Suprapubic skin (tissue), 4 donors: ENCODE data around the gene GRB10. TPM values are rescaled to one million over a fixed set of nuclear protein-coding genes. Genes with fewer than 3 reads are reported as not detected.
A peak's percentile ranks its signal among the peaks of the same experiment; 100 is the strongest.

Experiments used
- DNase-seq, 2 donors: peaks; one replicate each; pipeline ENCODE4 v3.0.0-alpha.2; 2019; ENCODE audit warnings: low spot score in 2 of 2
- H3K27ac ChIP-seq: fragments of 200-600 bp; sonication (generic); one replicate; pipeline ENCODE4 v1.5.1; 2019
- H3K27me3 ChIP-seq: fragments of 200-600 bp; sonication (generic); one replicate; pipeline ENCODE4 v1.5.1; 2019
- H3K36me3 ChIP-seq: fragments of 200-600 bp; sonication (generic); one replicate; pipeline ENCODE4 v1.5.1; 2019
- H3K4me1 ChIP-seq: fragments of 200-600 bp; sonication (generic); one replicate; pipeline ENCODE4 v1.5.1; 2019
- H3K4me3 ChIP-seq: fragments of 200-600 bp; sonication (generic); one replicate; pipeline ENCODE4 v1.5.1; 2019; ENCODE audit warnings: mild to moderate bottlenecking
- H3K9me3 ChIP-seq: fragments of 200-600 bp; sonication (generic); one replicate; pipeline ENCODE4 v1.5.1; 2019
- CTCF ChIP-seq, 2 donors: fragments of 200-600 bp in 1 of 2; fragments of 450-650 bp in 1 of 2; sonication (generic) in 1 of 2; IDR thresholded peaks; one replicate each; pipeline ENCODE4 v1.5.1; 2016 to 2019; ENCODE audit warnings: antibody characterized with exemption in 2 of 2, mild to moderate bottlenecking in 1 of 2, moderate library complexity in 1 of 2
- EP300 ChIP-seq: sonication (generic); formaldehyde crosslinking; IDR thresholded peaks from one replicate; pipeline ENCODE4 v1.6.1; 2017; ENCODE audit warnings: antibody characterized with exemption
- POLR2A ChIP-seq, 2 donors: fragments of 450-650 bp; IDR thresholded peaks; one replicate each; pipeline ENCODE4 v1.6.1; 2017; ENCODE audit warnings: antibody characterized with exemption in 2 of 2, mild to moderate bottlenecking in 2 of 2, moderate library complexity in 2 of 2
- POLR2AphosphoS5 ChIP-seq, 3 donors: sonication (generic); formaldehyde crosslinking; IDR thresholded peaks; one replicate each; pipeline ENCODE4 v1.6.1; 2017; ENCODE audit warnings: antibody characterized with exemption in 3 of 3
- WGBS: methylation state at CpG from one replicate; pipeline ENCODE4 v1.1.5; 2018; 5-methylcytosine and 5-hydroxymethylcytosine counted together
- total RNA-seq, 4 donors: library from RNA; depleted of rRNA; stranded (reverse); fragments of >200 nt; gene quantifications; one replicate each; pipeline ENCODE4 v1.1.0, GENCODE V29; 2016

Gene GRB10
- total RNA-seq, 4 donors from 2014 or later: 7.8 to 56.2 (median 11.5) TPM

GRCh38 chr7:50731703-50732582, 50.8 kb downstream of the GRB10 start:
- Histone ChIP-seq H3K36me3 (no peaks in the 10 kb centered on the region), H3K9me3 (no peaks in the 10 kb centered on the region), H3K27ac (no peak overlapping the region), H3K27me3 (no peaks in the 10 kb centered on the region), H3K4me1 (peaks cover 19% of the 10 kb centered on the region), H3K4me3 (no peak overlapping the region)
- WGBS: 95% methylated on average over 21 of the region's 21 CpGs
- no peak for TF ChIP-seq CTCF (IDR thresholded peaks at IDR 0.05)
- no peak for TF ChIP-seq EP300
- TF ChIP-seq POLR2A (IDR thresholded peaks at IDR 0.05): no peak
- TF ChIP-seq POLR2AphosphoS5 (IDR thresholded peaks at IDR 0.05): no peak
- DNase-seq: no peak

- Histone ChIP-seq H3K27me3 (no peaks in the 10 kb centered on the region), H3K9me3 (no peaks in the 10 kb centered on the region), H3K27ac (no peak overlapping the region), H3K4me3 (no peak overlapping the region), H3K36me3 (no peaks in the 10 kb centered on the region), H3K4me1 (peaks cover 19% of the 10 kb centered on the region)
- 70% methylated on average over 12 of the region's 12 CpGs for WGBS
- no peak for TF ChIP-seq POLR2A (IDR thresholded peaks at IDR 0.05)
- TF ChIP-seq CTCF (IDR thresholded peaks at IDR 0.05): no peak
- TF ChIP-seq POLR2AphosphoS5 (IDR thresholded peaks at IDR 0.05): no peak
- TF ChIP-seq EP300: no peak
- peak in 1 of 2 donors; percentile 67 for DNase-seq
These were observed 52.0 kb downstream of the GRB10 start for GRCh38 chr7:50730446-50731400.

- no peak overlapping the region for H3K4me3 ChIP-seq
- H3K27ac ChIP-seq: no peak overlapping the region
- no peaks in the 10 kb centered on the region for H3K36me3 ChIP-seq
- DNase-seq: no peak
- H3K9me3 ChIP-seq: no peaks in the 10 kb centered on the region
- no peak for TF ChIP-seq POLR2AphosphoS5 (IDR thresholded peaks at IDR 0.05)
- TF ChIP-seq EP300: no peak
- TF ChIP-seq CTCF (IDR thresholded peaks at IDR 0.05): no peak
- no peak for TF ChIP-seq POLR2A (IDR thresholded peaks at IDR 0.05)
- H3K4me1 ChIP-seq: peaks cover 19% of the 10 kb centered on the region
- no peaks in the 10 kb centered on the region for H3K27me3 ChIP-seq
- WGBS: 63% methylated on average over 5 of the region's 5 CpGs
These were observed 52.7 kb downstream of the GRB10 start for GRCh38 chr7:50729962-50730361.

- TF ChIP-seq EP300: no peak
- no peak for TF ChIP-seq POLR2AphosphoS5 (IDR thresholded peaks at IDR 0.05)
- no peak for TF ChIP-seq CTCF (IDR thresholded peaks at IDR 0.05)
- TF ChIP-seq POLR2A (IDR thresholded peaks at IDR 0.05): no peak
- H3K9me3 ChIP-seq: no peaks in the 10 kb centered on the region
- H3K27me3 ChIP-seq: no peaks in the 10 kb centered on the region
- H3K27ac ChIP-seq: no peak overlapping the region
- H3K4me1 ChIP-seq: peaks cover 19% of the 10 kb centered on the region
- DNase-seq: no peak
- no peak overlapping the region for H3K4me3 ChIP-seq
- H3K36me3 ChIP-seq: no peaks in the 10 kb centered on the region
- 33% methylated on average over 2 of the region's 2 CpGs for WGBS
These were observed 54.5 kb downstream of the GRB10 start for GRCh38 chr7:50728184-50728583.

GRCh38 chr7:50727711-50728110, 55.0 kb downstream of the GRB10 start:
- no peak overlapping the region for H3K27ac ChIP-seq
- H3K27me3 ChIP-seq: no peaks in the 10 kb centered on the region
- DNase-seq: no peak
- H3K9me3 ChIP-seq: no peaks in the 10 kb centered on the region
- TF ChIP-seq CTCF (IDR thresholded peaks at IDR 0.05) (no peak), POLR2A (IDR thresholded peaks at IDR 0.05) (no peak), POLR2AphosphoS5 (IDR thresholded peaks at IDR 0.05) (no peak), EP300 (no peak)
- H3K36me3 ChIP-seq: no peaks in the 10 kb centered on the region
- 82% methylated on average over 2 of the region's 2 CpGs for WGBS
- peaks cover 19% of the 10 kb centered on the region for H3K4me1 ChIP-seq
- H3K4me3 ChIP-seq: no peak overlapping the region
